Large intestine (tissue), 3 donors: ENCODE results near the gene CACNA2D2. TPM values are rescaled to one million over a fixed set of nuclear protein-coding genes. Genes with fewer than 3 reads are reported as not detected.

Experiments used
- DNase-seq, 2 donors: peaks; one replicate each; pipeline versions ENCODE4 v3.0.0 to v3.0.0-alpha.2; 2013
- H3K27ac ChIP-seq: one replicate; pipeline ENCODE4 v1.5.1; 2013; ENCODE audit warnings: low read length
- H3K27me3 ChIP-seq: 2 replicates; pipeline ENCODE4 v1.6.1; 2013; ENCODE audit warnings: low read length; ENCODE audit not compliant: control insufficient read depth, insufficient read depth
- H3K36me3 ChIP-seq: 2 replicates; pipeline ENCODE4 v1.6.1; 2013; ENCODE audit warnings: low read length; ENCODE audit not compliant: control insufficient read depth, insufficient read depth
- H3K4me1 ChIP-seq: one replicate; pipeline ENCODE4 v1.6.1; 2013; ENCODE audit warnings: low read length; ENCODE audit not compliant: control insufficient read depth, insufficient read depth
- H3K4me3 ChIP-seq: one replicate; pipeline ENCODE4 v1.5.1; 2013; ENCODE audit warnings: low read length
- H3K9me3 ChIP-seq: one replicate; pipeline ENCODE4 v1.6.1; 2013; ENCODE audit warnings: mild to moderate bottlenecking, low read depth, low read length, moderate library complexity; ENCODE audit not compliant: control insufficient read depth
- WGBS: methylation state at CpG from one replicate; pipeline ENCODE4 v1.1.5; 2013; ENCODE audit warnings: low lambda C conversion rate; ENCODE audit not compliant: insufficient coverage; 5-methylcytosine and 5-hydroxymethylcytosine counted together
- polyA plus RNA-seq: library from polyadenylated mRNA; unstranded; fragments of 120-200 nt; gene quantifications from one replicate; pipeline ENCODE4 v1.2.1, GENCODE V29; 2013

Gene CACNA2D2
- polyA plus RNA-seq, 1 donor: 7.5 TPM

GRCh38 chr3:50415061-50415460 lies 88.4 kb downstream of the CACNA2D2 start:
- no CpG with 5 or more reads among the region's 4 CpGs for WGBS
- DNase-seq: no peak

GRCh38 chr3:50414616-50415015 lies 88.8 kb downstream of the CACNA2D2 start:
- no CpG with 5 or more reads among the region's 14 CpGs for WGBS
- DNase-seq: no peak
- H3K36me3 ChIP-seq: no peaks in the 10 kb centered on the region
- no peaks in the 10 kb centered on the region for H3K4me1 ChIP-seq
- peaks cover 9% of the 10 kb centered on the region for H3K27me3 ChIP-seq
- H3K27ac ChIP-seq: no peak overlapping the region
- no peaks in the 10 kb centered on the region for H3K9me3 ChIP-seq
- no peak overlapping the region for H3K4me3 ChIP-seq

More at GRCh38 chr3:50415061-50415460, 88.4 kb downstream of the CACNA2D2 start:
- H3K27ac ChIP-seq: no peak overlapping the region
- peaks cover 9% of the 10 kb centered on the region for H3K27me3 ChIP-seq
- H3K36me3 ChIP-seq: no peaks in the 10 kb centered on the region
- no peaks in the 10 kb centered on the region for H3K9me3 ChIP-seq
- H3K4me1 ChIP-seq: no peaks in the 10 kb centered on the region
- H3K4me3 ChIP-seq: no peak overlapping the region

GRCh38 chr3:50412231-50412754 lies 91.1 kb downstream of the CACNA2D2 start:
- H3K9me3 ChIP-seq: no peaks in the 10 kb centered on the region
- no peak overlapping the region for H3K4me3 ChIP-seq
- H3K4me1 ChIP-seq: no peaks in the 10 kb centered on the region
- no peak overlapping the region for H3K27ac ChIP-seq
- no peak for DNase-seq
- no peaks in the 10 kb centered on the region for H3K36me3 ChIP-seq
- WGBS: 83% methylated on average over 1 of the region's 11 CpGs
- H3K27me3 ChIP-seq: peaks cover 9% of the 10 kb centered on the region

- Histone ChIP-seq H3K27ac (no peak overlapping the region), H3K4me3 (no peak overlapping the region), H3K36me3 (no peaks in the 10 kb centered on the region), H3K4me1 (no peaks in the 10 kb centered on the region), H3K9me3 (no peaks in the 10 kb centered on the region), H3K27me3 (peaks cover 9% of the 10 kb centered on the region)
- no peak for DNase-seq
- WGBS: no CpG with 5 or more reads among the region's 4 CpGs
These were observed 92.2 kb downstream of the CACNA2D2 start for GRCh38 chr3:50411229-50411628.

GRCh38 chr3:50410608-50411139 lies 92.8 kb downstream of the CACNA2D2 start:
- WGBS: no CpG with 5 or more reads among the region's 3 CpGs
- peaks cover 9% of the 10 kb centered on the region for H3K27me3 ChIP-seq
- no peaks in the 10 kb centered on the region for H3K9me3 ChIP-seq
- H3K36me3 ChIP-seq: no peaks in the 10 kb centered on the region
- no peaks in the 10 kb centered on the region for H3K4me1 ChIP-seq
- DNase-seq: no peak
- H3K4me3 ChIP-seq: no peak overlapping the region
- H3K27ac ChIP-seq: no peak overlapping the region

GRCh38 chr3:50410185-50410584 lies 93.2 kb downstream of the CACNA2D2 start:
- no CpG with 5 or more reads among the region's 2 CpGs for WGBS
- DNase-seq: no peak
- no peak overlapping the region for H3K4me3 ChIP-seq

GRCh38 chr3:50408443-50408944 lies 94.9 kb downstream of the CACNA2D2 start:
- Histone ChIP-seq H3K36me3 (no peaks in the 10 kb centered on the region), H3K9me3 (peaks cover 3% of the 10 kb centered on the region), H3K27ac (no peak overlapping the region), H3K4me3 (no peak overlapping the region), H3K27me3 (peaks cover 10% of the 10 kb centered on the region), H3K4me1 (no peaks in the 10 kb centered on the region)
- no CpG with 5 or more reads among the region's 15 CpGs for WGBS
- DNase-seq: no peak

More at GRCh38 chr3:50410185-50410584, 93.2 kb downstream of the CACNA2D2 start:
- H3K36me3 ChIP-seq: no peaks in the 10 kb centered on the region
- H3K9me3 ChIP-seq: peaks cover 2% of the 10 kb centered on the region
- H3K4me1 ChIP-seq: no peaks in the 10 kb centered on the region
- H3K27me3 ChIP-seq: peaks cover 9% of the 10 kb centered on the region
- H3K27ac ChIP-seq: no peak overlapping the region

- Histone ChIP-seq H3K27ac (no peak overlapping the region), H3K9me3 (peaks cover 3% of the 10 kb centered on the region), H3K4me1 (no peaks in the 10 kb centered on the region), H3K4me3 (no peak overlapping the region), H3K36me3 (no peaks in the 10 kb centered on the region), H3K27me3 (peaks cover 4% of the 10 kb centered on the region)
- no peak for DNase-seq
- no CpG with 5 or more reads among the region's 1 CpG for WGBS
These were observed 96.9 kb downstream of the CACNA2D2 start for GRCh38 chr3:50406487-50406886.

- Histone ChIP-seq H3K27ac (no peak overlapping the region), H3K4me1 (no peaks in the 10 kb centered on the region), H3K36me3 (no peaks in the 10 kb centered on the region), H3K4me3 (no peak overlapping the region), H3K27me3 (peaks cover 4% of the 10 kb centered on the region), H3K9me3 (peaks cover 3% of the 10 kb centered on the region)
- DNase-seq: no peak
- WGBS: no CpG with 5 or more reads among the region's 8 CpGs
These were observed 98.2 kb downstream of the CACNA2D2 start for GRCh38 chr3:50405249-50405648.

- peaks cover 3% of the 10 kb centered on the region for H3K9me3 ChIP-seq
- no peaks in the 10 kb centered on the region for H3K4me1 ChIP-seq
- WGBS: no CpG with 5 or more reads among the region's 5 CpGs
- DNase-seq: no peak
- peaks cover 4% of the 10 kb centered on the region for H3K27me3 ChIP-seq
- H3K36me3 ChIP-seq: no peaks in the 10 kb centered on the region
- H3K4me3 ChIP-seq: no peak overlapping the region
- no peak overlapping the region for H3K27ac ChIP-seq
These were observed 101.3 kb downstream of the CACNA2D2 start for GRCh38 chr3:50401978-50402595.
